Measurements from ENCODE around the gene MANF. TPM values are rescaled to one million over a fixed set of nuclear protein-coding genes. Genes with fewer than 3 reads are reported as not detected.

Gene MANF
- total RNA-seq, 4 donors from 2014 or later = 16.2 to 34.6 (median 24.9) TPM

GRCh38 chr3:51374456-51374855 lies 10.6 kb upstream of the MANF start:
- Histone ChIP-seq H3K27ac (replicated peaks in 1 of 4) (no peak overlapping the region), H3K4me3 (no peak overlapping the region), H3K27me3 (no peaks in the 10 kb centered on the region), H3K36me3 (peaks cover 0 to 22% (median 7%) of the 10 kb centered on the region in 4 donors), H3K9me3 (no peaks in the 10 kb centered on the region), H3K4me1 (no peaks in the 10 kb centered on the region)
- intact Hi-C loops (cut with DNase I) = loop anchor here (10.0 kb wide), 2 partner anchors 270 to 700 kb away; partner anchors contain the start of gene DOCK3
- TF ChIP-seq POLR2A (IDR thresholded peaks at IDR 0.05; ENCODE audit: low read depth) = no peak
- no peak for TF ChIP-seq EP300 (IDR thresholded peaks at IDR 0.05)
- no peak for DNase-seq (ENCODE audit: extremely low spot score)
- WGBS = 92% methylated on average over 11 of the region's 11 CpGs

GRCh38 chr3:51375136-51375535 lies 10.0 kb upstream of the MANF start:
- no peak overlapping the region for H3K27ac ChIP-seq (replicated peaks in 1 of 4)
- H3K9me3 ChIP-seq = no peaks in the 10 kb centered on the region
- intact Hi-C loops (cut with DNase I) = loop anchor here (5.0 to 10.0 kb wide), 3 partner anchors 270 to 803 kb away; partner anchors contain the start of gene DOCK3
- H3K27me3 ChIP-seq = no peaks in the 10 kb centered on the region
- H3K4me3 ChIP-seq = no peak overlapping the region
- no peak for DNase-seq (ENCODE audit: extremely low spot score)
- H3K4me1 ChIP-seq = no peaks in the 10 kb centered on the region
- peaks cover 0 to 22% (median 7%) of the 10 kb centered on the region in 4 donors for H3K36me3 ChIP-seq
- TF ChIP-seq CTCF (IDR thresholded peaks at IDR 0.05) (no peak), EP300 (IDR thresholded peaks at IDR 0.05) (no peak), POLR2A (IDR thresholded peaks at IDR 0.05; ENCODE audit: low read depth) (no peak), POLR2AphosphoS5 (IDR thresholded peaks at IDR 0.05) (no peak)

- Histone ChIP-seq H3K4me3 (no peak overlapping the region), H3K36me3 (peaks cover 0 to 22% (median 7%) of the 10 kb centered on the region in 4 donors), H3K27me3 (no peaks in the 10 kb centered on the region), H3K27ac (replicated peaks in 1 of 4) (no peak overlapping the region), H3K9me3 (no peaks in the 10 kb centered on the region), H3K4me1 (no peaks in the 10 kb centered on the region)
- TF ChIP-seq CTCF (IDR thresholded peaks at IDR 0.05) = no peak
- no peak for TF ChIP-seq POLR2AphosphoS5 (IDR thresholded peaks at IDR 0.05)
- no peak for TF ChIP-seq EP300 (IDR thresholded peaks at IDR 0.05)
- TF ChIP-seq POLR2A (IDR thresholded peaks at IDR 0.05; ENCODE audit: low read depth) = no peak
- DNase-seq (ENCODE audit: extremely low spot score) = no peak
- intact Hi-C loops (cut with DNase I) = loop anchor here (5.0 to 10.0 kb wide), 3 partner anchors 271 to 803 kb away; partner anchors contain the start of gene DOCK3
- 82% methylated on average over 8 of the region's 8 CpGs for WGBS
These were observed 9.5 kb upstream of the MANF start for GRCh38 chr3:51375571-51375970.

- TF ChIP-seq EP300 (IDR thresholded peaks at IDR 0.05) (no peak), POLR2AphosphoS5 (IDR thresholded peaks at IDR 0.05) (no peak), POLR2A (IDR thresholded peaks at IDR 0.05; ENCODE audit: low read depth) (no peak), CTCF (IDR thresholded peaks at IDR 0.05) (no peak)
- no peak for DNase-seq (ENCODE audit: extremely low spot score)
- Histone ChIP-seq H3K27ac (replicated peaks in 1 of 4) (no peak overlapping the region), H3K36me3 (peaks cover 0 to 22% (median 7%) of the 10 kb centered on the region in 4 donors), H3K27me3 (no peaks in the 10 kb centered on the region), H3K4me1 (no peaks in the 10 kb centered on the region), H3K4me3 (no peak overlapping the region), H3K9me3 (no peaks in the 10 kb centered on the region)
- WGBS = 83% methylated on average over 5 of the region's 5 CpGs
- intact Hi-C loops (cut with DNase I) = loop anchor here (5.0 to 10.0 kb wide), 3 partner anchors 273 to 806 kb away; partner anchors contain the start of gene DOCK3
These were observed 7.0 kb upstream of the MANF start for GRCh38 chr3:51378065-51378464.

GRCh38 chr3:51378726-51379125 lies 6.4 kb upstream of the MANF start:
- H3K27ac ChIP-seq (replicated peaks in 1 of 4) = no peak overlapping the region
- H3K36me3 ChIP-seq = peaks cover 0 to 22% (median 7%) of the 10 kb centered on the region in 4 donors
- intact Hi-C loops (cut with DNase I) = loop anchor here (5.0 to 10.0 kb wide), 3 partner anchors 274 to 806 kb away; partner anchors contain the start of gene DOCK3
- H3K27me3 ChIP-seq = no peaks in the 10 kb centered on the region
- H3K4me1 ChIP-seq = peaks cover 0 to 6% (median 4%) of the 10 kb centered on the region in 4 donors
- no peak for TF ChIP-seq POLR2AphosphoS5 (IDR thresholded peaks at IDR 0.05)
- TF ChIP-seq EP300 (IDR thresholded peaks at IDR 0.05) = no peak
- TF ChIP-seq CTCF (IDR thresholded peaks at IDR 0.05) = no peak
- no peak for TF ChIP-seq POLR2A (IDR thresholded peaks at IDR 0.05; ENCODE audit: low read depth)
- 94% methylated on average over 2 of the region's 2 CpGs for WGBS
- H3K9me3 ChIP-seq = no peaks in the 10 kb centered on the region
- no peak for DNase-seq (ENCODE audit: extremely low spot score)
- no peak overlapping the region for H3K4me3 ChIP-seq
